Karpas-422 (cell line): ENCODE data around the gene DIAPH3. TPM values are rescaled to one million over a fixed set of nuclear protein-coding genes. Genes with fewer than 3 reads are reported as not detected.

Source experiments
- DNase-seq: peaks from one replicate; pipeline ENCODE4 v3.0.0-alpha.2; 2015
- H2AFZ ChIP-seq: fragments of 200-600 bp; sonication (generic); 2 replicates; pipeline ENCODE4 v1.6.1; 2014; ENCODE audit warnings: antibody characterized with exemption, low read length, mixed read lengths
- H3K27ac ChIP-seq: fragments of 200-600 bp; sonication (generic); 2 replicates; pipeline ENCODE4 v1.5.1; 2014; ENCODE audit warnings: mild to moderate bottlenecking, low read length, moderate library complexity
- H3K27me3 ChIP-seq: fragments of 200-600 bp; sonication (generic); 2 replicates; pipeline ENCODE4 v1.6.1; 2014; ENCODE audit warnings: low read length, mixed read lengths
- H3K36me3 ChIP-seq: fragments of 200-600 bp; sonication (generic); 2 replicates; pipeline ENCODE4 v1.6.1; 2014; ENCODE audit warnings: low read length, mixed read lengths; ENCODE audit not compliant: insufficient read depth
- H3K4me1 ChIP-seq: fragments of 200-600 bp; sonication (generic); 2 replicates; pipeline ENCODE4 v1.6.1; 2014; ENCODE audit warnings: mild to moderate bottlenecking, low read length, mixed read lengths
- H3K4me2 ChIP-seq: fragments of 200-600 bp; sonication (generic); 2 replicates; pipeline ENCODE4 v1.6.1; 2014; ENCODE audit warnings: low read length, low read depth, mild to moderate bottlenecking; ENCODE audit not compliant: poor library complexity, severe bottlenecking
- H3K4me3 ChIP-seq: fragments of 200-600 bp; sonication (generic); 2 replicates; pipeline ENCODE4 v1.5.1; 2014; ENCODE audit warnings: mild to moderate bottlenecking, antibody characterized with exemption, low read length, mixed read lengths
- H3K79me2 ChIP-seq: fragments of 200-600 bp; sonication (generic); 2 replicates; pipeline ENCODE4 v1.6.1; 2014; ENCODE audit warnings: mild to moderate bottlenecking, low read length, mixed read lengths
- H3K9ac ChIP-seq: fragments of 200-600 bp; sonication (generic); 2 replicates; pipeline ENCODE4 v1.6.0; 2014; ENCODE audit warnings: low read length
- H3K9me2 ChIP-seq: fragments of 200-600 bp; sonication (generic), shearing (Covaris generic); replicated peaks from 2 replicates; pipeline ENCODE4 v1.6.0; 2014; ENCODE audit warnings: mild to moderate bottlenecking, low read length, moderate library complexity; ENCODE audit not compliant: insufficient read depth
- H3K9me3 ChIP-seq: fragments of 300-700, 200-600 bp; sonication (generic); 2 replicates; pipeline ENCODE4 v1.6.1; 2014; ENCODE audit warnings: low read length, mixed read lengths
- H4K20me1 ChIP-seq: fragments of 200-600 bp; sonication (generic); 2 replicates; pipeline ENCODE4 v1.6.1; 2014; ENCODE audit warnings: mild to moderate bottlenecking, antibody characterized with exemption, low read length, low read depth; ENCODE audit not compliant: insufficient read depth
- total RNA-seq: library from RNA; depleted of rRNA; stranded (reverse); fragments of >200 nt; shearing (Covaris generic); gene quantifications from 2 replicates; pipeline ENCODE4 v1.2.3, GENCODE V29; 2014; ENCODE audit warnings: low replicate concordance

DIAPH3 gene
- total RNA-seq, 1 experiment from 2014 or later: 10.0 TPM

DNA sequence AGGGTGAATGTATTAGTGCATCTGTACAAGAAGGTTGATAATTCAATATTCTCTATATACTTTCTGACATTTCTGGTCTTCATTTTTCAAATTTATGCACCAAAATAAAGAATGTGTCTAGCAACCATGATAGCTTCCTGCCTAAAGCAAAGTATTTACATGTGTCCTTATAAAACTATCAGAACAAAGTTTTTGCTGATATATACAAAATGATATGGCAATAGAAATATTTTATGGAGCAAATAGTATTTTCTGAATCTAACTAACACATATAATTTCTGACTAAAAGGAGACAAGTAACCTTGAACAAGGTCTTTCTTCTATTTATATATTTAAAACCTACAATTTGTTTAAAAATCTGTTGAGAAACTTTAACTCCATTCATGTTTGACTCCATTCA is 184.9 kb downstream of the DIAPH3 start:
- DNase-seq: no peak
- Histone ChIP-seq H4K20me1 (no peaks in the 10 kb centered on the region), H3K9ac (no peak overlapping the region), H3K36me3 (peaks cover 4% of the 10 kb centered on the region; the same call in 1 of the 2 replicates), H3K4me2 (no peak overlapping the region), H3K27ac (no peak overlapping the region), H3K27me3 (no peaks in the 10 kb centered on the region), H3K4me3 (no peak overlapping the region), H3K9me2 (no peaks in the 10 kb centered on the region), H3K9me3 (no peaks in the 10 kb centered on the region), H2AFZ (no peak overlapping the region), H3K4me1 (no peaks in the 10 kb centered on the region), H3K79me2 (no peaks in the 10 kb centered on the region; the same call in 1 of the 2 replicates)

- Histone ChIP-seq H3K4me2 (no peak overlapping the region), H3K9me2 (no peaks in the 10 kb centered on the region), H4K20me1 (no peaks in the 10 kb centered on the region), H3K27me3 (no peaks in the 10 kb centered on the region), H3K27ac (no peak overlapping the region), H3K4me3 (no peak overlapping the region), H3K79me2 (no peaks in the 10 kb centered on the region), H3K9ac (no peak overlapping the region), H3K4me1 (no peaks in the 10 kb centered on the region), H3K36me3 (no peaks in the 10 kb centered on the region), H3K9me3 (no peaks in the 10 kb centered on the region), H2AFZ (no peak overlapping the region)
- DNase-seq: no peak
Observed at GRCh38 chr13:59976856-59977255, 186.9 kb downstream of the DIAPH3 start.

GRCh38 chr13:59975807-59976435 is 187.8 kb downstream of the DIAPH3 start:
- no peak overlapping the region for H3K4me3 ChIP-seq
- no peaks in the 10 kb centered on the region for H3K4me1 ChIP-seq
- H3K79me2 ChIP-seq: no peaks in the 10 kb centered on the region
- H3K36me3 ChIP-seq: no peaks in the 10 kb centered on the region
- no peak overlapping the region for H3K9ac ChIP-seq
- H4K20me1 ChIP-seq: no peaks in the 10 kb centered on the region
- no peaks in the 10 kb centered on the region for H3K9me3 ChIP-seq
- H3K9me2 ChIP-seq: no peaks in the 10 kb centered on the region
- DNase-seq: no peak
- H2AFZ ChIP-seq: no peak overlapping the region
- H3K4me2 ChIP-seq: no peak overlapping the region
- H3K27ac ChIP-seq: no peak overlapping the region
- H3K27me3 ChIP-seq: no peaks in the 10 kb centered on the region

GRCh38 chr13:59970847-59971246 is 192.9 kb downstream of the DIAPH3 start:
- no peaks in the 10 kb centered on the region for H3K36me3 ChIP-seq
- no peak overlapping the region for H3K4me2 ChIP-seq
- H4K20me1 ChIP-seq: no peaks in the 10 kb centered on the region
- H3K9me2 ChIP-seq: no peaks in the 10 kb centered on the region
- H2AFZ ChIP-seq: no peak overlapping the region
- H3K79me2 ChIP-seq: no peaks in the 10 kb centered on the region
- H3K4me1 ChIP-seq: no peaks in the 10 kb centered on the region
- H3K27me3 ChIP-seq: no peaks in the 10 kb centered on the region
- no peak overlapping the region for H3K4me3 ChIP-seq
- DNase-seq: no peak
- H3K9ac ChIP-seq: no peak overlapping the region
- no peaks in the 10 kb centered on the region for H3K9me3 ChIP-seq
- H3K27ac ChIP-seq: no peak overlapping the region

DNA sequence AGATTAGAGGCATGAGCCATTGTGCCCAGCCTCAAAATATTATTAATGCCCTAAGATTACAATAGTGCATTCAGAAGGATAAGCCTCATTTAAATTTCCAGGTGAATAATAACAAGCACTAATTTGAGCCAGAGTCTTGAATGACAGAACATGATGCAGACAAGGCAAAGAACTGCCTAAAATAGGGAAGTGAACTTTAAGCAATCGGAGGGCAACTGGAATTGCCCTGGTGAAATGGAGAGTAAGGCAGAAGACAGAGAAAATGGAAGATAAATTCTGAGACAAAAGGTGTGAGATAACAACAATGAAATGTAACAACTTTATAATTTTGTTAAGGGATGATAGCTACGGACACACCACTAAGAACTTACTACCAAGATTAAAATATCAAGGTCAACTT is 199.9 kb downstream of the DIAPH3 start:
- no peaks in the 10 kb centered on the region for H3K27me3 ChIP-seq
- no peaks in the 10 kb centered on the region for H3K36me3 ChIP-seq
- no peak for DNase-seq
- H3K4me1 ChIP-seq: peaks cover 18% of the 10 kb centered on the region
- H4K20me1 ChIP-seq: no peaks in the 10 kb centered on the region
- no peak overlapping the region for H3K4me3 ChIP-seq
- H3K9me3 ChIP-seq: no peaks in the 10 kb centered on the region
- H3K27ac ChIP-seq: no peak overlapping the region
- H3K9me2 ChIP-seq: no peaks in the 10 kb centered on the region
- no peak overlapping the region for H3K9ac ChIP-seq
- H2AFZ ChIP-seq: no peak overlapping the region
- no peak overlapping the region for H3K4me2 ChIP-seq
- no peaks in the 10 kb centered on the region for H3K79me2 ChIP-seq

DNA sequence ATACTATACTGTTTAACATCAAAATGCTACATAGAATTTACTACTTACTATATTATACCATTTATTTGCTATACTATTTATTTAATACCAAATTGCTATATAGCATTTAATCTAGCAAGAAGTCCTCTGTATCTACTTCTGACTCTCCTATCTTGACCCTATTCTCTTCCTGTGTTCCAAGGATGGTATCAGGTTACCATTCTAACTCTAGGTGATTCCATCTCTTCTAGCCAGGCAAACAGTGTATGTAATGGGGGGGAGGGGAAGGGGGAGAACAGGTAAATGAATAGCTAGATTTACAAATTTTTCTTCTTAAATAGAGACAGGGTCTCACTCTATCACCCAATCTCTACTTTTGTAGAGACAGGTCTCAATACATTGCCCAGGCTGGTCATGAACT is 200.3 kb downstream of the DIAPH3 start:
- Histone ChIP-seq H3K36me3 (no peaks in the 10 kb centered on the region), H3K9me2 (no peaks in the 10 kb centered on the region)

DNA sequence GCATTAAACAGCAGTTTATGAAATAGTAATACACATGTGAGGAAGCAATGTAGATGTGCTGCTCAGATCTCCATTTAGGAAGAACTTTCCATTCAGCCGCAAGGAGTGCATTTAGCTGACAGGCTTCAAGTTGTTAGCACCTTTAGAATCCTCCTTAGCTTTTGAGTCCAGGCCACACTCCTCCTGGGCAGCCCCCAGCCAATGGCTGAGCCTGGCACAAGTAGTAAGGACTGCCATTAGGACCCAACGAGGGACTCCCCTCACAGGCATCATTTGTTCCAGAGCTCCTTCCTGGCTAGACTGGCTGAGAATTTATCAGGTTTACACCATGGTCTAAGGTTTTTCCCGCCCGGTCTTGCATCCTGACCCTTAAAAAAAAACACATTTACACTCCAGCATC is 201.4 kb downstream of the DIAPH3 start:
- Histone ChIP-seq H3K27ac (no peak overlapping the region), H3K4me3 (no peak overlapping the region), H3K9me3 (no peaks in the 10 kb centered on the region), H3K27me3 (no peaks in the 10 kb centered on the region), H3K9ac (no peak overlapping the region), H3K36me3 (no peaks in the 10 kb centered on the region), H3K4me2 (no peak overlapping the region), H3K79me2 (no peaks in the 10 kb centered on the region), H3K9me2 (no peaks in the 10 kb centered on the region), H3K4me1 (peaks cover 18% of the 10 kb centered on the region), H4K20me1 (no peaks in the 10 kb centered on the region), H2AFZ (no peak overlapping the region)
- no peak for DNase-seq

More for the DNA sequence above, 200.3 kb downstream of the DIAPH3 start:
- Histone ChIP-seq H3K9me3 (no peaks in the 10 kb centered on the region), H3K27me3 (no peaks in the 10 kb centered on the region), H3K4me1 (peaks cover 18% of the 10 kb centered on the region), H2AFZ (no peak overlapping the region), H3K27ac (no peak overlapping the region), H4K20me1 (no peaks in the 10 kb centered on the region), H3K4me2 (no peak overlapping the region), H3K4me3 (no peak overlapping the region), H3K79me2 (no peaks in the 10 kb centered on the region), H3K9ac (no peak overlapping the region)
- no peak for DNase-seq

GRCh38 chr13:59960683-59961082 is 203.0 kb downstream of the DIAPH3 start:
- no peaks in the 10 kb centered on the region for H3K27me3 ChIP-seq
- H3K4me2 ChIP-seq: peak overlapping the region; percentile 40
- no peaks in the 10 kb centered on the region for H3K9me3 ChIP-seq
- H3K9me2 ChIP-seq: no peaks in the 10 kb centered on the region
- 0 out of 2 replicates have a peak overlapping the region, but pooled peaks have one; percentile 7 for H3K27ac ChIP-seq
- H3K9ac ChIP-seq: no peak overlapping the region
- no peaks in the 10 kb centered on the region for H3K79me2 ChIP-seq
- peaks cover 18% of the 10 kb centered on the region for H3K4me1 ChIP-seq
- no peak for DNase-seq
- H2AFZ ChIP-seq: no peak overlapping the region
- no peaks in the 10 kb centered on the region for H4K20me1 ChIP-seq
- H3K36me3 ChIP-seq: no peaks in the 10 kb centered on the region
- no peak overlapping the region for H3K4me3 ChIP-seq
